SK-N-MC (cell line): ENCODE results near the gene SELENOP.
A peak's percentile ranks its signal among the peaks of the same experiment; 100 is the strongest.

Experiments
- DNase-seq: peaks from one replicate; pipeline ENCODE4 v3.0.0-alpha.2; 2011; ENCODE audit warnings: low read depth, low spot score
- H3K27ac ChIP-seq: fragments of 200-600 bp; sonication (generic); 2 replicates; pipeline ENCODE4 v1.5.1; 2016; ENCODE audit warnings: mixed run types
- H3K36me3 ChIP-seq: fragments of 200-600 bp; sonication (generic); 2 replicates; pipeline ENCODE4 v1.6.1; 2017; ENCODE audit warnings: antibody characterized with exemption, low read length, mixed read lengths; ENCODE audit not compliant: insufficient read depth
- H3K4me3 ChIP-seq: fragments of 200-600 bp; sonication (generic); 2 replicates; pipeline ENCODE4 v1.5.1; 2016
- H3K9ac ChIP-seq: fragments of 200-600 bp; sonication (generic); 2 replicates; pipeline ENCODE4 v1.8.0; 2017; ENCODE audit warnings: mixed run types, mixed read lengths; ENCODE audit not compliant: insufficient read length
- H3K9me3 ChIP-seq: fragments of 200-600 bp; sonication (generic); 2 replicates; pipeline ENCODE4 v1.6.1; 2017; ENCODE audit warnings: low read depth, mild to moderate bottlenecking, antibody characterized with exemption, low read length, moderate library complexity, mixed read lengths
- EZH2 ChIP-seq: fragments of 200-600 bp; sonication (generic); IDR thresholded peaks from one replicate; pipeline ENCODE4 v1.6.1; 2017; ENCODE audit warnings: antibody characterized with exemption
- FOXP2 ChIP-seq: optimal IDR thresholded peaks from 2 replicates; pipeline ENCODE3; 2011; ENCODE audit warnings: mild to moderate bottlenecking, moderate library complexity; ENCODE audit not compliant: insufficient read depth; ENCODE audit errors: extremely low read length, control extremely low read depth
- POLR2AphosphoS5 ChIP-seq: IDR thresholded peaks from 2 replicates; pipeline ENCODE4 v1.6.1; 2012; ENCODE audit warnings: mild to moderate bottlenecking, low read depth, low read length, borderline replicate concordance

SELENOP gene

DNA sequence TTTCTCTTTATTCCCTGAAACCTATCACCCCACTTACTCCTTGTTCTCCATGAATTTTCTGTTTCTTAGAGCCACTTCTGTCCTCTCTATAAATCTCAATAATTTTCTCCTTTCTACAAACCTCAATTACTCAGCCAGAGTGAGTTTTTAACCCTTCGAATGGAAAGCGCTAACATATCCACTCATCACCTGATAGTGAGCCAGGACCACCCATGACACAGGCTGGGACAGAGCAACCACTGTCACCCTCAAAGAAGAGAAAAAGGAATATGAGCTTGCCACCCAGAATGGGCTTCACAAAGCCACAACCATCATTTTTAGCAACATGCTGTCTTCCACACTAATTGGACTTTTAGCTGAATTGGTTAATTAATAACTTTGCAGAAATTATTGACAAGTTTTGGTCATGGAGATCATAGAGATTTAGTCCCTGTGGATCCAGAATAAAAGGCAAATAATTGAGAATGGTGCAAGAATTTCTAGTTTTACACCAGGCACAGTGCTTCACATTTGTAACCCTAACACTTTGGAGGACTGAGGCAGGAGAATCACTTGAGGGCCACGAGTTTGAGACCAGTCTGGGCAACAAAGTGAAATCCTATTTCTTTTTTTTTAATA is 32.1 kb upstream of the SELENOP start:
- Histone ChIP-seq H3K4me3 (no peak overlapping the region), H3K27ac (peak overlapping the region; percentile 77), H3K9me3 (no peaks in the 10 kb centered on the region; the same call in 1 of the 2 replicates), H3K9ac (no peak overlapping the region), H3K36me3 (peaks cover 7% of the 10 kb centered on the region; the same call in 1 of the 2 replicates)
- no peak for DNase-seq
- TF ChIP-seq FOXP2 (no peak), EZH2 (no peak)

DNA sequence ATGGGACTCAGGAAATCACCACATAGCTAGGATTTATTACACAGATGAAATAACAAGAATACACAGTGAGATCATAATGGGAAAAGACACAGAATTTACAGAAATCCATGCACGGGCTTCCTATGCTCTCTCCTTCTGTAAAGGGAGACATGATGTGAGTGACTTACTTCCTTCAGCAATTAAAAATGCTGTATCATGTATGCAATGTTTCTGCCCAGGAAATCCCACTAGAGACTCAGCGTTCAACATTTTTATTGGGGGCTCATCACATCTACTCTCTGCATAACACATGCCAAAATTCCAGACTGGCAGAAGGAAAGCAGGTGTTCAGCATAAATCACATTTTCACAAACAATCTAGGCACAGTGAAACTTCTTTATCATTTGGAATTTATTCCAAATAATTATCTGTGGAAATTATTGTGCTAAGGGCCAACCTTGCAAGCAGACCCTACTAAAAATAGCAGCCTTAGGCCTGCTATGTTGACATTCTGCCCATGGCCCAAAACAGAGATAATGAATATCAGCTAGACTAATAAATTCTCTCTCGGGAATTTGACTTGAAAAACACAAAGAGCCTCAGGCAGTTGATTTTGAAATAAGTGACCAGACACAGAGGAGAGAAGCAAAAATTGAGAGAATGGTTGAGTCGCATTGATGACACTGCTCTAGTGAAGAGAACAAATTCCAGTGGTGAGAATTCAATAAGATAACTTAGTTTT is 31.4 kb upstream of the SELENOP start:
- Histone ChIP-seq H3K9ac (no peak overlapping the region), H3K27ac (peak overlapping the region; percentile 77), H3K36me3 (peaks cover 7% of the 10 kb centered on the region; the same call in 1 of the 2 replicates), H3K4me3 (no peak overlapping the region), H3K9me3 (no peaks in the 10 kb centered on the region; the same call in 1 of the 2 replicates)
- TF ChIP-seq EZH2 (no peak), FOXP2 (no peak), POLR2AphosphoS5 (no peak)
- no peak for DNase-seq

DNA sequence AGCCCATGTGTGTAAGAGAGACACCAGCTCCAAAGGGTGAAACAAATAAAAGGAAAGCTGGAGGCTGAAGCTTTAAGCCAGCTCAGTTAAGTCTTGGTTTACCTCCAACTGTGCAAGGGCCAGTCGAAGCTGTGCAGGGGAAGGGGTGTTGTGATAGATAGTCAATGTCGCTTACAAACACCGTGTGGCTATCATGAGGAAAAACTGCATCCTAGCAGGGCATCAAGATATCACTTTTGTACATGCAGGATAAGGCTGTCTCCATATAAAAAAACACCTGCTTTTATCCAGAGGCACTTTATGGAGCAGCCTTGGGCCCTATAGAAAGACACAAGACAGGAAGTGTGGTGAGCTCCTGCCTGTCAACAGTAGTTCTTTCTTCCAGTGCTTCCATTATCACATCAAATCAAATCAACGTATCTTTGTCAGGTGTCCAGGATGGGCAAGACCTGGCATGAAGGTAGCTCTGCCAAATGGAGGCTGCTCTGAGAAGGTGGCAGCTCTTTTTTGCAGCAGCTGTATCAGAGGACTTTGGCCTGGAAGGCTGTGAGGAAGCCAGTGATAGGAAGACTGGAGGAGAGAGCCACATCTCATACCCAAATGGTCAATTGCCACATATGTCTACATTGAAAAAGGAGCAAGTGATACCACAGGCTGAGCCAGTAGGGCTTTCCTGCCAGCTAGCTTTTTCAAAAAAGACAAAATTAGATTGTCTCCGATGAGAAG is 29.3 kb upstream of the SELENOP start:
- H3K27ac ChIP-seq, result peak overlapping the region; percentile 96
- peak overlapping the region; percentile 52 for H3K4me3 ChIP-seq
- peak overlapping the region; percentile 65 for H3K9ac ChIP-seq
- no peaks in the 10 kb centered on the region; the same call in 1 of the 2 replicates for H3K9me3 ChIP-seq
- peaks cover 7% of the 10 kb centered on the region; the same call in 1 of the 2 replicates for H3K36me3 ChIP-seq
- no peak for TF ChIP-seq FOXP2
- DNase-seq, result no peak

DNA sequence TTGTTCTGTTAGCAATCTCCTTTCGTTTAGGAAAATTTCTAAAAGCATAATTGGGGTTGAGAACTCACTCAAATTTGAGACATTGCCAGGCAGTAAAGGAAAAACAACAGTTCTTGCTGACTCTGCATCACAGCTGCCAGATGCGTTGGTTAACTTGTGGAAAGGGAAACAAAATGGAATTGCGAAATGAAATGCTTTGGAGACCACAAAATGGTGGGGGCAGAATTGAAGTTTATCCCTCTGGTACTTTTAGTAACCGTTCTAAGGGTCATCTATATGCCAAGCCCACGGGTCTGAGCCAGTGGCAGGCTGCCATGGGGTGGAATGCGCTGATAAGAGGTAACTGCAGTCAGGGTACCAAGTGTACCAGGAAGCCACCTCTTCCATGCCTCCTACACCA is 28.6 kb upstream of the SELENOP start:
- Histone ChIP-seq H3K27ac (peak overlapping the region; percentile 96), H3K9ac (peak overlapping the region; percentile 65)
- TF ChIP-seq EZH2 (no peak), FOXP2 (peak; percentile 87), POLR2AphosphoS5 (peak; percentile 81)

DNA sequence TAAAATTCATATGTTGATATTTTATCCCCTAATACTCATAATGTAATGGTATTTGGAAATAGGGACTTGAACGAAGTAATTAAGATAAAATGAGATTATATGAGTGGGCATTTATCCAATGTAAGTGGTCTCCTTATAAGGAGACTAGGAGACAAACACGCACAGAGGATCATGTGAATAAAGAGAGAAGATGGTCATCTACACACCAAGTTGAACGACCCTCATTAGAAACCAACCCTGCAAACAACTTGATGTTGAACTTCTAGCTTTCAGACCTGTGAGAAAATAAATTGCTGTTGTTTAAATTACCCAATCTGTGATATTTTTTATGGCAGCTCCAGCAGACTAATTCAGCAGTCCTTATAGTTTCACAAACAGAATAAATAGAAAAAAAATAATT is 27.5 kb upstream of the SELENOP start:
- 0 out of 2 replicates have a peak overlapping the region, but pooled peaks have one; percentile 52 for H3K4me3 ChIP-seq
- peak overlapping the region; percentile 96 for H3K27ac ChIP-seq
- peak overlapping the region; percentile 65 for H3K9ac ChIP-seq
- no peaks in the 10 kb centered on the region; the same call in 1 of the 2 replicates for H3K9me3 ChIP-seq
- no peak for TF ChIP-seq FOXP2
- no peak for TF ChIP-seq EZH2
- TF ChIP-seq POLR2AphosphoS5, result no peak
- H3K36me3 ChIP-seq, result peaks cover 7% of the 10 kb centered on the region; the same call in 1 of the 2 replicates
- DNase-seq, result no peak

More for the DNA sequence above, 28.6 kb upstream of the SELENOP start:
- H3K36me3 ChIP-seq, result peaks cover 7% of the 10 kb centered on the region; the same call in 1 of the 2 replicates
- no peaks in the 10 kb centered on the region; the same call in 1 of the 2 replicates for H3K9me3 ChIP-seq
- peak; percentile 95 for DNase-seq
- H3K4me3 ChIP-seq, result peak overlapping the region; percentile 52

DNA sequence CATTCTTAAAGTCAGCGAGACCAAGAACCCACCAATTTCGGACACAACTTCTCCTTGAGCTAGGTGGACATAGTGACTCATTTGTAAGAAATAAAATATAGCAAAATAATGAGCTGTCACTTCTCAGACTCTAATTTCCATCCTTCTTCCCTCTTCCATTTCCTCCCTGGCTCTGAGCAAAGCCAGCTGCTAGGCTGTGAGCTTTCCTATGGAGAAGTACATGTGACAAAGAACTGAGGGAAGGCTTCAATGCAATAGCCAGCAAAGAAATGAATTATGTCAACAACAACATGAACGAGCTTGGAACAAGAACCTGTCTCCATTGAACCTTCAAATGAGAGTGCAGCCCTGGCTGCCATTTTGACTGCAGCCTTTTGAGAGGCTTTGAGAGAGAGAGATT is 25.9 kb upstream of the SELENOP start:
- peaks cover under 1% of the 10 kb centered on the region; the same call in 1 of the 2 replicates for H3K36me3 ChIP-seq
- H3K9me3 ChIP-seq, result no peaks in the 10 kb centered on the region; the same call in 1 of the 2 replicates
- H3K9ac ChIP-seq, result no peak overlapping the region
- H3K4me3 ChIP-seq, result no peak overlapping the region
- H3K27ac ChIP-seq, result no peak overlapping the region
- TF ChIP-seq EZH2, result no peak
- TF ChIP-seq FOXP2, result no peak
- TF ChIP-seq POLR2AphosphoS5, result no peak
- no peak for DNase-seq

DNA sequence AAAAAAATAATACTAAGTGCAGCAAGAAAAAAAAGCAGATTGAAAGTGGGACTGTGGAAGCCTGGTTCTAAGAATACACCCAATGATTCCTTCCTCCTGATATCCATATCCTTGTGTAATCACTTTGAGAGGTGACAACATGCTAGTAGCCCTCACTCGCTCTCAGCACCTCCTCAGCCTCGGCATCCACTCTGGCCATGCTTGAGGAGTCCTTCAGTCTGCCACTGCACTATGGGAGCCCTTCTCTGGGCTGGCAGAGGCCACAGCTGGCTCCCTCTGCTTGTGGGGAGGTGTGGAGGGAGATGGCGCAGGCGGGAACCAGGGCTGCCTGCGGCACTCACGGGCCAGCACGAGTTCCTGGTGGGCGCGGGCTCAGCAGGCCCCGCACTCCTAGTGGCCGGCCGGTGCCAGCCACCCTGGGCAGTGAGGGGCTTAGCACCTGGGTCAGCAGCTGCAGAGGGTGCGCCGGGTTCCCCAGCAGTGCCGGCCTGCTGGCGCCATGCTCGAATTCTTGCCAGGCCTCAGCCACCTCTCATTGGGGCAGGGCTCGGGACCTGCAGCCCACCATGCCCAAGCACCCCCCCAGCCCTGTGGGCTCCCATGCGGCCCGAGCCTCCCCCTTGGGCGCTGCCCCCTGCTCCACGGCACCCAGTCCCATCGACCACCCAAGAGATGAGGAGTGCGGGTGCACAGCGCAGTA is 24.5 kb upstream of the SELENOP start:
- DNase-seq, result no peak
- no peaks in the 10 kb centered on the region for H3K9me3 ChIP-seq
- no peak for TF ChIP-seq FOXP2
- no peak for TF ChIP-seq POLR2AphosphoS5
- no peak for TF ChIP-seq EZH2

DNA sequence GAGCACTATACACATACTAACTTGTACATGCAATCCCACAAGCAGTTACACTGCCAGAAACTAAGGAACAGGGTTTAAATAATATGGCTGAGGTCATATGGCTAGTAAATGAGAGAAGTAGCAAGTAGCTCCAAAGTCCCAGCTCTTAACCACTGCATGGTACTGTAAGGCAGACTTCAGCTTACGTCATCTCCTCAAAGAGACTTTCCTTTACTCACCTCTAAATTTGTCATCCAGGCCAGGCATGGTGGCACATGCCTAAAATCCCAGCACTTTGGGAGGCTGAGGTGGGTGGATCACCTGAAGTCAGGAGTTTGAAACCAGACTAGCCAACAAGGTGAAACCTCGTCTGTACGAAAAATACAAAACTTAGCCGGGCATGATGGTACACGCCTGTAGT is 20.4 kb upstream of the SELENOP start:
- Histone ChIP-seq H3K9ac (no peak overlapping the region), H3K36me3 (no peaks in the 10 kb centered on the region), H3K27ac (no peak overlapping the region), H3K9me3 (no peaks in the 10 kb centered on the region), H3K4me3 (no peak overlapping the region)
- DNase-seq, result no peak
- TF ChIP-seq EZH2, result no peak
- TF ChIP-seq FOXP2, result no peak
- no peak for TF ChIP-seq POLR2AphosphoS5

More for the DNA sequence above, 24.5 kb upstream of the SELENOP start:
- H3K36me3 ChIP-seq, result no peaks in the 10 kb centered on the region
- no peak overlapping the region for H3K27ac ChIP-seq
- H3K4me3 ChIP-seq, result no peak overlapping the region
- no peak overlapping the region for H3K9ac ChIP-seq
